GM18499 (cell line): ENCODE results near the gene CFI.
"Not testable (repeated sequence)": the region's sequence is repeated elsewhere in the genome, so short reads cannot be mapped to it uniquely, and the experiment has no call there.

Source experiments
- ATAC-seq: cut with Tn5 transposase; IDR thresholded peaks from one replicate; pipeline ENCODE4 v1.9.1; 2021; ENCODE audit warnings: moderate number of reproducible peaks; ENCODE audit not compliant: insufficient read depth, unreplicated experiment

The CFI gene

GRCh38 chr4:109801099-109801789 is 555 bp downstream of the CFI start:
- no peak for ATAC-seq

- ATAC-seq: no peak
These were observed 2.9 kb downstream of the CFI start for GRCh38 chr4:109798866-109799265.

DNA sequence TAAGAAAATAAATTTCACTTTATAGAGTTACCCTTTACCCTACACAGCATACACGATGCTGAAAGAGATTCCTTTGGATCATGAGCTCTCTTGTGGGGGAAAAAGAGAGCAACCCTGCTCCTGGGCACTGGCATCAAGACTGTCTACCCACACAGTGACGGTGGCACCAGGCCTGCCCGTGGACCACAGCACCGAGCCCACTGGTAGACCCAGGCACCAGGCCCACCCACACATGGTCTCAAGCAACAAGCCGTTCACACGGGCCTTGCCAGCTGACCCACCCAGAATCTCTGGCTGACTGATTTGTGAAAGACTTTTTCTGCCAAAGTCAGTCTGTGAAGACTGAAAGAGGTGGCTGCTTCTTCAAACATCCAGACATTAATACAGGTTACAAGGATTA is 6.7 kb downstream of the CFI start:
- no peak for ATAC-seq

DNA sequence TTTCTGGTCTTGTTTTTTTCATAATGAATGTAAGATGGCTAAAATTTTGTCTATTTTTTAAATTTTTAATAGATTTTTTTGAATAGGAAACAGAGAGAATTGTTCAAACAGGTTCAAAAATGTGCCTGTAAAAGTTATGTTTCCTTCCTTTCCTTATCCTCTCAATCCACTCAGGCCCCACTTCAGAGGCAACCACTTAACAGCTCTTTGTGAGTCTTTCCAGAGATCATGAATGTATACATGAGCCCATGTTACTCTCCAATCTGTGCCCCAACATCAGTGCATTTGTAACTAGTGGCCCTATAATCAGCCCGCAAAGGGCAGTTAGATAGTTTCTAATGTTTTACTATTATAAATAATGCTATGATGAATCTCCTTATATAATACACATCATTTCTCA is 14.0 kb downstream of the CFI start:
- ATAC-seq: no peak

- no peak for ATAC-seq
These were observed 15.0 kb downstream of the CFI start for GRCh38 chr4:109786846-109787245.

DNA sequence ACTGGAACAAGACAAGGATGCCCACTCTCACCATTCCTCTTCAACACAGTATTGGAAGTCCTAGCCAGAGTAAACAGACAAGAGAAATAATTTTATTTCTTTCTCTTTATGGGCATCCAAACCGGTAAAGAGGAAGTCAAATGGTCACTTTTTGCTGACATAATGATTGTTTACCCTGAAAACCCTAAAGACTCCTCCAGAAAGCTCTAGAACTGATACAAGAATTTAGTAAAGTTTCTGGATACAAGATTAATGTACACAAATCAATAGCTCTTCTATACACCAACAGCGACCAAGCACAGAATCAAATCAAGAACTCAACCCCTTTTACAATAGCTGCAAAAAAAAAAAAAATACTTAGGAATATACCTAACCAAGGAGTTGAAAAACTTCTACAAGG is 19.7 kb downstream of the CFI start:
- ATAC-seq: not testable (repeated sequence)

DNA sequence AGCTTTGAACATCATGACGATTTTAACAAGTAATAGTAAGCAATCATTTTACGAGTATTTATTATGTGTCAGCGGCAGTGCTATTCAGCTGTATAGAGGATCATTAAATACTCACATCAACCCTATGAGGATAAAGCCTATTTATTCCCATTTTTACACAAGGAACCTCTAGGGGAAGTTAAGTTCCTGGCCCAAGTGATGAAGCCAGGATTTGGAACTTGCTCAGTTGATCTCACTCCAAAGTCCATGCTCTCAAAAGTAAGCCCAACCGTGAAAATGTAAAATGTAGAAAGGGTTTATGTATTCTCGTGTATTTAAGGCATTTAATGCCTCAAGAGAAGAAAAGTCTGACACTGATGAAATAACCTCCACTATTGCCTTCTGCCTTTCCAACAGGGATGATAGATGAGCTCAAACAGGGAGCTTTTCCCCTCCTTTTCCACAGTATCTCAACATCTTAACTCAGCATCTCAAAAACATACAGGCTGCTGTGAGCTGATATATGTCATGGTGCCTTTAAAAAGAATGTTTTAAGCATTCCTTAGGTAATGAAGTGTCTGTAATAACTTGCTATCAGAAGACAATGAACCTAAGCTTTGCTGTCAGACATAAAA is 36.9 kb downstream of the CFI start:
- no peak for ATAC-seq

GRCh38 chr4:109764376-109764775 is 37.4 kb downstream of the CFI start:
- ATAC-seq: no peak

DNA sequence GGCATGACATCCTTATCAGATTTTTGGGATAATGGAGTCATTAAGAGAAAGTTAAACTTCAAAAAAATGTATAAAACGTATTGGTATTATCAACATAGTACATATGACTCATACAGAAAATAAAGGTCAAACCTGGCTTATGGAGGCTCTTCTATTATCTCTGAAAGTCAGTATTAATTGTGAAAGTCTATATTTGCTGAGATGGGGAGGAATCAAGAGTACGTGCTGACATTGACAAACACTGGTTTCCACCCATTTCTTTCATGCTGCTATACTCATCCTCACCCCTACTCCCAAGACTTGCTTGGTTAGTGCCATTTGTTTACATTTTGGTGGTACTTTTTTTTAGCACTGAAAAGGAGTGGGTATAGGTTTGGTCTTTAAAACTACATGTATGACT is 41.1 kb downstream of the CFI start:
- ATAC-seq: no peak

- ATAC-seq: no peak
These were observed 46.1 kb downstream of the CFI start for GRCh38 chr4:109755656-109756055.

- no peak for ATAC-seq
These were observed 47.5 kb downstream of the CFI start for GRCh38 chr4:109754093-109754857.

- no peak for ATAC-seq
These were observed 49.3 kb downstream of the CFI start for GRCh38 chr4:109752525-109752924.

GRCh38 chr4:109751852-109752251 is 49.9 kb downstream of the CFI start:
- ATAC-seq: no peak

DNA sequence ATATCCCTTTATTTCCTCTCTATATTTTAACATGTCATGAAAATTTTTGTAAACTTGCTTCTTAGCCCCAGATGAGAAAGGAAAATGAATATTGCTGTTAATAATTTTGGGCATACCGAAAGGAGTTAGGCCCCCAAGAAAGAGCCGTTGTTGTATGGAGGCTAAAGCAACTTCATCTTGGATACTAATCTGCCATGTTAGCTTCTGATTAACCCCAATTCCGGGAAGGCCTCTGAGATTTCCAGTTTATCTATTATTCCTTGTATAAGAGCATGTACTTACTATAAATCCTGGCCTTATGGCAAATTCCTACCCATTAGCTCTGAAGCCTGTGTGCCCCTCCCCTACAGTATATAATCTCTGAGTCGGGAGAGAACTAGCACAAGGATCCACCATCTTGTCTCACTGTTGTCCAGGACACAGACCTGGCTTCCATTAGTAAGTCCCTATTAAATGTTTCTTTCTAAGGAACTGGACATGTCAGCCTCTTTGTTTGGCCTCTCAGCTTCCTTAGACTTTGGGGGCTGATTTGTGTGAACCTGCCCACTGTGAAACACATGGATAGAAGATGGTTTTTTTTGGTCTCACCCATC is 51.1 kb downstream of the CFI start:
- ATAC-seq: no peak

DNA sequence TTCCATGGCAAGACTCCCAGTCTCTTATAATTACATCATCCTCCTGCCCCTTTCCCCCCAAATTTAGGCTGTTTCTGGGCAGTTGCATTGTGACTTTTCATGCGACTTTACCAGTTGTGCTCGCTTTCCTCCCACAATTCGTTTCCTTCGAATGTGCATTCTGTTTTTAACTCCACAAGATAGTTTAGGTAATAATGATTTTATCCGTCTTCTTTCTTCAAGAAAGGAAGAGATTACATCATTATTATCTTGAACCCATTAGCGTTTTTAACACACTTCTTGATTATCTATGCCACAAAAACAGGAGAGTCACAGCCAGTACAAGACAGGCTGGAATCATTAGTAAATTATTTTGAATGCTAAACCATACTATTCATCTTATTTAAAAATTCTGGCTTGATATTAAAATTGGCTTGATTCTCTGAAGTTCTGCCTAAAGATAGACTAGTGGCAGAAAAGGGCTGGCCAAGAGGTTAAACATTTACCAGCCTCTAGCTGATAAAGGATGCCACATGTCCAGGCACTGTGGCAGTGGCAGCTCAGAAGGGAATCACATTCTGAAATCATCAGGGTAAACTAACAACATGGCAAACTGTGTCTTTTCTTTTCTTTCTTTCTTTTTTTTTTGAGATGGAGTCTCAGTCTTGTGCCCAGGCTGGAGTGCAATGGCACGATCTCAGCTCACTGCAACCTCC is 52.3 kb downstream of the CFI start:
- no peak for ATAC-seq

DNA sequence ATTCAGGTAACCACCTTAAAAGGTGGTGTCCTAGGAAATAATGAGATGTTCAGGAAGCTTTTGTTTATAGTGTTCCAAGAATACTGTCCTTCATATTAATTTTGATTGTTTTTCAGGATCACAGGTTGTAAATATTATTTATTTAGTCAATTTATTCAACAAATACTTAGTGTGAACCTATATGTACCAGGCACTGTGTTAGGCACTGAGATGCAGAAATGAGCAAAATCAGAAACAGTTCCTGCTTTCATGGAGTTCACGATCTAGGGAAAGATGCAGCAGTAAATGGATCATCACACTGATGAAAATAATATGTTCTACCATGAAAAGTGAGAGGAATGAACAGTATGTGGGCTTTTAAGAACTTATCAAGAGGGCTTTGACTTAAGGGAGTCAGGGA is 53.7 kb downstream of the CFI start:
- no peak for ATAC-seq

DNA sequence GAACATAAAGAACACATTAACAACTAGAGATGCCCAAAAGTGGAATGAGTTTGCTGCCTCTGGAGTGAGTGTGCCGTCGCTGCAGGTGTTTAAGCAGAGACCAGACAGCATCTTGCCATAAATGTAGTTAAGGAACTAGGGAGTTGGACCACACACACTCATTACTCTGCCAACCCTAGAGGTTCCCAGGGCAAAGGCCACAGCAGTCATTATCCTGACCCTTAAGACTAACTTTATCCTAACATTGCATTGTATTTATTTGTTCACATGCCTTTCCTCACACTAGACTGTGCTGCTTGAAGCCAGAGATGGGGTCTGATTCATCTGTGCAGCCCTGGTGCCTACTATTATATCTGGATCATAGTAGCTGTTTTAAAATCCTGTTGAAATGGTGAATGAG is 55.1 kb downstream of the CFI start:
- ATAC-seq: no peak

GRCh38 chr4:109745830-109746229 is 56.0 kb downstream of the CFI start:
- no peak for ATAC-seq

GRCh38 chr4:109739547-109739946 is 62.3 kb downstream of the CFI start:
- no peak for ATAC-seq

DNA sequence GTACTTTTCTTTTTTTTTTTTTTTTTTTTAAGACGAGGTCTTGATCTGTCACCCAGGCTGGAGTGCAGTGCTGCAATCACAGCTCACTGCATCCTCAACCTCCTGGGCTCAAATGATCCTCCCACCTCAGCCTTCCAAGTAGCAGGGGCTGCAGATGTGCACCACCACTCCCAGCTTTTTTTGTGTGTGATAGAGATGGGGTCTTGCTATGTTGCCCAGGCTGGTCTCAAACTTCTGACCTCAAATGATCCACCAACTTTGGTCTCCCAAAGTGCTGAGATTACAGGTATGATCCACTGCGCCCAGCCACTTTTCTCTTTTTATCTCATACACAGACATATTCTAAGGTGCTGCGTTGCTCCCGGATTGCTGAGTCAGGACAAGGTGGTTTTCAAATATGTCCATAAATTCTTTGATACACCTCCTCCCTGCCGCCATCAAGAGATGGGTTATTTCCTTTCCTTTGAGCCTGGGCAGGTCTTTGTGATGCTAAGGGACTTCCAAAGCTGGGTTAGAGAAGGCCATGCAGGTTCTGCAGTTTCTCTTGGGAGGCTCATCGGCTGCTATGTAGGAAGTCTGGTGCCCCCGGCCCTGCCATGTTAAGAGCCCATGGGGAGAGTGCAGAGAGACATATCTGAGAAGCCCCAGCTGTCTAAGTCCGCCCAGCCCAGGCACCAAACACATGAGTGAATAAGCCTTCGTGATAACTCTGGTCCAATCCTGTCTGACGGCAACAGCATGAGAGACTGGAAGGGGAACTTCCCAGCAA is 63.5 kb downstream of the CFI start:
- ATAC-seq: no peak
